ENCODE results near the gene UCN2. TPM values are rescaled to one million over a fixed set of nuclear protein-coding genes. Genes with fewer than 3 reads are reported as not detected.

The UCN2 gene, protein sequence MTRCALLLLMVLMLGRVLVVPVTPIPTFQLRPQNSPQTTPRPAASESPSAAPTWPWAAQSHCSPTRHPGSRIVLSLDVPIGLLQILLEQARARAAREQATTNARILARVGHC
- total RNA-seq, result 0.19 TPM
- long read RNA-seq, result 0 reads

DNA sequence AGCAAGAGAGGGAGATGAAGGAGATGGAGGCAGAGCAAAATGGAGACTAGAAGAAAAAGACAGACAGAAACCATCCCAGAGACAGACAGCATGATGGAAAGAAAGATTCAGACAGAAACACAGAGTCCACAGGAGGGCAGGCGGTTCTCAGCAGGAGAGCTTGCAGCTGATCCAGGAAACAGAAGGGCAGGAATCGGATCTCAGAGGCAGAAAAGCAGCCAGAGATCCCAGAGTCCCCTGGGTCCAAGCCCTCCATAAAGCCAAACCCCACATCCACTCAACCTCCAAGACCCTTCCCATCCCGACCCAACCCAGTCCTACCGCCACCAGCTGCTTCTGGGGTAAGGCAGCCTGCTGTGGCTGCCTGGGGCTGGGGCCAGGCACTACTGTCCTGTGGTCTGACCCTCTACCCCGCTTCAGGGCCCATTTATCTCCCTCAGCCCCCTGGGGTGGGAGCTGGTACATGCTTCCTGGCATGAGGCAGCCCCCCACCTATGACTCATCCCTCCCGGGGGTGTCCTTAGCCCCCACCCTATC is at the start of gene UCN2:
UCN2 (minus strand) TSS at position 400 of the 537 bp plus-strand sequence. CDS start 657 bp downstream, outside the sequence.
- Histone ChIP-seq H3K27ac (replicated peaks) (no peak within 1 kb of the TSS), H3K36me3 (no peaks in the 10 kb centered on the region), H3K4me1 (peaks cover 28% of the 10 kb centered on the region), H3K4me3 (no peak within 1 kb of the TSS), H3K9me3 (replicated peaks) (no peaks in the 10 kb centered on the region), H3K27me3 (ENCODE audit: low read depth) (no peaks in the 10 kb centered on the region)
- TF ChIP-seq, protein P1, sequence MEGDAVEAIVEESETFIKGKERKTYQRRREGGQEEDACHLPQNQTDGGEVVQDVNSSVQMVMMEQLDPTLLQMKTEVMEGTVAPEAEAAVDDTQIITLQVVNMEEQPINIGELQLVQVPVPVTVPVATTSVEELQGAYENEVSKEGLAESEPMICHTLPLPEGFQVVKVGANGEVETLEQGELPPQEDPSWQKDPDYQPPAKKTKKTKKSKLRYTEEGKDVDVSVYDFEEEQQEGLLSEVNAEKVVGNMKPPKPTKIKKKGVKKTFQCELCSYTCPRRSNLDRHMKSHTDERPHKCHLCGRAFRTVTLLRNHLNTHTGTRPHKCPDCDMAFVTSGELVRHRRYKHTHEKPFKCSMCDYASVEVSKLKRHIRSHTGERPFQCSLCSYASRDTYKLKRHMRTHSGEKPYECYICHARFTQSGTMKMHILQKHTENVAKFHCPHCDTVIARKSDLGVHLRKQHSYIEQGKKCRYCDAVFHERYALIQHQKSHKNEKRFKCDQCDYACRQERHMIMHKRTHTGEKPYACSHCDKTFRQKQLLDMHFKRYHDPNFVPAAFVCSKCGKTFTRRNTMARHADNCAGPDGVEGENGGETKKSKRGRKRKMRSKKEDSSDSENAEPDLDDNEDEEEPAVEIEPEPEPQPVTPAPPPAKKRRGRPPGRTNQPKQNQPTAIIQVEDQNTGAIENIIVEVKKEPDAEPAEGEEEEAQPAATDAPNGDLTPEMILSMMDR (IDR thresholded peaks at IDR 0.05; ENCODE audit: borderline replicate concordance), result no peak
- DNase-seq, result no peak
- intact Hi-C loops (cut with micrococcal nuclease), result no loop called here

DNA sequence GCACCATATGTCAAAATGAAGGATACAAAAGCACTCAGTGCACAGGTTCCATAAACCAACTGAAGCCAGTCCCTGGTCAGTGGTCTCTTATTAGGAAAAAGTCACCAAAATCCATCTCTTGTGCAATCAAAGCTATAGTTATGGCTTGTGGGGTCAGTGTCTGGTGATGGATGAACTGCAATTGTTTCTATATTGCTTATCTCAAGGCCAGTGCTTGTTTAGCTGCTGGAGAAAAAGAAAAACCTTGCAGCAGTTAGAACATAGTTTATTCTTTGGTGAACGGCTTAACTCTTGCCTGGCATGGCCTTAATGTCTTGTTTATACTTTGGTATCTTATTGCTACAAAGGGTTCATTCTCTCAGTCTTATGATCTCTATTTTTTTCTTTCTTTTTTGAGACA is 48.7 kb upstream of the UCN2 start:
- H3K4me3 ChIP-seq, result no peak overlapping the region
- H3K27me3 ChIP-seq (ENCODE audit: low read depth), result no peaks in the 10 kb centered on the region
- no peak for DNase-seq
- peaks cover 4% of the 10 kb centered on the region for H3K36me3 ChIP-seq
- H3K9me3 ChIP-seq (replicated peaks), result peaks cover 8% of the 10 kb centered on the region
- H3K4me1 ChIP-seq, result peaks cover 28% of the 10 kb centered on the region
- intact Hi-C loops (cut with micrococcal nuclease), result no loop called here
- H3K27ac ChIP-seq (replicated peaks), result no peak overlapping the region
- TF ChIP-seq, protein P1 (IDR thresholded peaks at IDR 0.05; ENCODE audit: borderline replicate concordance), result no peak

DNA sequence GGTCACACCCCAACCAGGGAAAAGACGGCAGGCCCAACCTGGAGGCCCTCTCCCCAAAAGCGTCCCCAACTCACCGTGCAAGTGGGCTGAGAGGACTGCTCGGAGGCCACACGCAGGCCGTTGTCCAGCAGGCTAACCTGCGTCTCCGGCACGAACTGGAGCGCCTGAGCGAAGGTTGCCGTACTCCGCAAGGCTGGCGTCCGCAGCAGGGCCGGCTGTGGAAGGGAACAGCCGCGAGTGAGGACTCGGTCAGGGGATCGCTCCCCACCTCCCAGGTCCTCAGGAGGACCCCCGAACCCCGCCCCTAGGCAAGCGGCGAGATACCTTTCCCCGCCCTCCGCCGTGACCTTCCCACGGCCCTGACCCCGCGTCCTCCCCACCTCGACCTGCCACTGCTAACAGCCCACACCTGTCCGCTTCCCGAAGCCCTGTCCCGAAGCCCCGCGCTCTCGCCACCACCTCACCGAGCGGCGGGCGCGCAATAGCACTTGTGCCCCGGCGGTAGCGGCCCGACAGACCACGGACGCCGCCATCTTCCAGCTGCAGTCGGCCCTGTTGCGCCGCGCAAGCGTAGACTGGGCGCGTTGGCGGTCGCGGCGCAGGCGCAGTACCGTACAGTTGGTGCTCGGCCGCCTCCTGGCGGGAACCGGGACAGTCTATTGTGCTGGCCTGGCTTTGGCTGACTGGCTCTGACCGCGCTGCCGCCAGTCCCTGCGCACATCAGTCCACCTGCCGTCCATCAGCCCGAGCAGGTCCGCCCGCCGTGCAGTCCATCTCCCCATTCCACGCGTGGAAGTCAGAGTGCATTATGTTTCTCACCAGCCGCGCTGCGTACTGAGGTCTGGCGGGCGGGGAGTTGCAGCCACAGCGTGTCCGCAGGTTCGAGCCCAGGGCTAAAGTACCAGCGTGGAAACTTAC is 45.8 kb upstream of the UCN2 start, which contains the start of gene UQCRC1:
UQCRC1 (minus strand) TSS at position 559 of the 918 bp plus-strand sequence; CDS start at position 533, 26 bp downstream.
- H3K27ac ChIP-seq (replicated peaks), result peak within 1 kb of the TSS; percentile 95
- intact Hi-C loops (cut with micrococcal nuclease), result no loop called here
- H3K9me3 ChIP-seq (replicated peaks), result no peaks in the 10 kb centered on the region
- peaks cover 30% of the 10 kb centered on the region for H3K36me3 ChIP-seq
- no peaks in the 10 kb centered on the region for H3K27me3 ChIP-seq (ENCODE audit: low read depth)
- DNase-seq, result peak; percentile 92
- peak within 1 kb of the TSS; percentile 78 for H3K4me3 ChIP-seq
- H3K4me1 ChIP-seq, result peaks cover 57% of the 10 kb centered on the region
- TF ChIP-seq, protein P1 (IDR thresholded peaks at IDR 0.05; ENCODE audit: borderline replicate concordance), result peak; percentile 86

DNA sequence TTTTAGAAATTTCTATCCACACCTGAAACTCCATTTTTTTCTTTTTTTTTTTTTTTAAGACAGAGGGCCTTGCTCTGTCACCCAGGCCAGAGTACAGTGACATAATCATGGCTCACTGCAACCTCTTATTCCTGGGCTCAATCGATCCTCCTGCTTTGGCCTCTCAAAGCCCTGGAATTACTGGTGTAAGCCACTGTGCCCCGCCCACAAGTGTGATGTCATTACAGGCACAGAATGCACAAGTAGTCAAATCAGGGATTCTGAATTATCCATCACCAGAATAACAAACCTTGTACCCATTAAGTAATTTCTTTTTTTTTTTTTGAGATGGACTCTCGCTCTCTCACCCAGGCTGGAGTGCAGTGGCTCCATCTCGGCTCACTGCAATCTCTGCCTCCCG is 43.9 kb upstream of the UCN2 start:
- Histone ChIP-seq H3K4me3 (peak overlapping the region; percentile 78), H3K27me3 (ENCODE audit: low read depth) (no peaks in the 10 kb centered on the region), H3K9me3 (replicated peaks) (no peaks in the 10 kb centered on the region), H3K4me1 (peaks cover 76% of the 10 kb centered on the region), H3K27ac (replicated peaks) (peak overlapping the region; percentile 0), H3K36me3 (peaks cover 49% of the 10 kb centered on the region)
- DNase-seq, result no peak
- TF ChIP-seq, protein P1 (IDR thresholded peaks at IDR 0.05; ENCODE audit: borderline replicate concordance), result no peak
- intact Hi-C loops (cut with micrococcal nuclease), result no loop called here

DNA sequence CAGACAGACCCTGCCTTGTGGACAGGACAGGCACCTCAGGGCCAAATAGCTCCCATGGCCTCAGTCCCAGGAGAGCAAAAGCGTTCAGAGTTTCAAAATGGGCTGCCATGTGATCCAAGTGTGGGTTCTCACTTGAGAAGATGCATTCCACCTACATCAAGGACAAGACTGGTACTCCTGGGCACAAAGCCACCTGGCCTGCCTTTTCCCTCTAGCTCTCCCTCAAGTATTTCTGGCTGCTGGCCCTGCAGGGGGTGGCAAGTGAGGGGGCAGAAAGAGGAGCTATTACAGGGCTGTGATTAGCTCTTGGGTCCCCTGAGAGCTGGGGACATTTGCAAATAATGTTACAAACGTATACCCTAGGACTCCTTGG is 38.0 kb upstream of the UCN2 start:
- Histone ChIP-seq H3K27ac (replicated peaks) (peak overlapping the region; percentile 95), H3K36me3 (peaks cover 78% of the 10 kb centered on the region), H3K9me3 (replicated peaks) (no peaks in the 10 kb centered on the region), H3K4me1 (peaks cover 100% of the 10 kb centered on the region), H3K4me3 (peak overlapping the region; percentile 21), H3K27me3 (ENCODE audit: low read depth) (no peaks in the 10 kb centered on the region)
- intact Hi-C loops (cut with micrococcal nuclease), result no loop called here
- peak; percentile 80 for DNase-seq
- TF ChIP-seq, protein P1 (IDR thresholded peaks at IDR 0.05; ENCODE audit: borderline replicate concordance), result no peak
